RCC 7860 (cell line): ENCODE results near the gene EEF1A2.

Experiments
- DNase-seq: peaks from one replicate; pipeline ENCODE4 v3.0.0-alpha.2; 2015; ENCODE audit warnings: low spot score
- FAIRE-seq: peaks from 2 replicates; lab custom pipeline; 2012; peaks lifted over from hg19 to GRCh38; lab: Jason Lieb, UNC

Gene EEF1A2

DNA sequence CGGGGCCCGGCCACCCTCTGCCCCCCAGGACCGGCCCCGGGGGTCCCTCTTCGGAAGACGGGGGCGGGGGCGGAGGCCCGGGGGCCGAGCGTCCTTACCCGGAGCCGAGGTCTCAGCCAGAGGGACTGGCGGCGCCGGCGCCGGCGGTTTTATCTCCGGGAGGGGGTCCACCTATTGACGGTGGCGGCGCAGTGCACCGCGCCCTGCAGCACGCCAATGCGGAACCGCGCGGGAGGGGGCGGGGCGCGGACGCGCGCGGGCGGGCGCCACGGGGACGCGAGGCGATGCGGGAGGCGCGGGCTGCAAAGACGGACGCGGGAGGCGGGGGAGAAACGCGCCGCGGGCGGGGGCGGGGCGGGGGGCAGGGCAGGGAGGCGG, at the start of gene EEF1A2:
Gene EEF1A2, minus strand, starts transcription at position 124 of the 378 bp plus-strand sequence. CDS start 1,320 bp downstream, outside the sequence.
- DNase-seq: no peak
- no peak for FAIRE-seq

DNA sequence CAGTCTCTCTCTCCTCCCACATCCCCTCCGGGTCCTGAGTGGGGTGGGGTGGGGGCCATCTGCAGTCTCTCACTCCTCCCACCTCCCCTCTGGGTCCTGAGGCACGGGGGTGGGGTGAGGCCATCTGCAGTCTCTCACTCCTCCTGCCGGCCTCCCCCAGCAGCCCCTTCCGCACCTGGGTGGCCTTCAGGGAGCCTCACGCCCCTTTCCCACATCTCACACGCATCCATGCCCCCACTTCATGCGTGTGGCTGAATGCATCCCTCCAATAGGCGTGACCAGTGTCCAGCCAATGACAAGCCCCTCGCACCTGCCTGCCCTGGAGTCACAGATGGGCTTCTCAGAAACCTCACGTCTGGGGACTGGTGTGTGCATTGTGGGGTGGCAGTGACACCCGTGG, 49.7 kb upstream of the EEF1A2 start:
- no peak for FAIRE-seq
- no peak for DNase-seq

DNA sequence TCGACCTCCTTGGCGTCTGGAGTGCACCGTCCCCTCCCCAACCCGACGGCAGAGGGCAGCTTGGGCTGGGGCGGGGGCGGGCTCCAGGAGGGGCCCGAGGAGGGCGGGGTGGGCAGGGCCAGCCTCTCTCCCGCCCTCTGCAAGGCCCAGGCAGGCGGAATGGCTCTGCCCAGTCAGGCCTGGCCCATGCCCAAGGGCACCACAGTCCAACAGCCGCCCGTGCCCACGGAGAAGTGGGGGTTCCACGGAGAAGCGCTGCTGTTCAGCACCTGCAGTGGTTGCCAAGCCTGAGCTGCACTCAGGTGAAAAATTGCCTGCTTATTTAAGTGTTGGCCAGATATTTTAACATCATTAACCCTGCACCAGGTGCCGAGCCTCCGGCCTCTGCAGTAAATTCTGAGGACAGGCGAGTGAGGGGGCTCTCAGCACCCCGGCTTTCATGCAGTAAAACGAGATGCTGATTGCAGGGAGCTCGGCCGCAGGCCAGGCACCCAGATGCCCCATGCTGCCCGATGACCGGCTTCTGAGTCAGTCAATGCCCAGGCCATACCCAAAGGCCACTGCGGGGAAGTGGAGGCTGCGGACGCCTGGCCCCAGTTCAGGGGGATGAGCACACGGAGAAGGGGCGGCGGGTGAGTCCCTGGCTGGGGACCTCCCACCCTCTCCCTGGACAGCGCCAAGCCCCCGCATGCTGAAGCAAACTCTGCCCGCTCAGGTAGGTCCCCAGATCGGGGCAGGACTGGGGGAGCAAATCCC, 49.0 kb upstream of the EEF1A2 start, which contains the start of gene SRMS:
Gene SRMS, minus strand, starts transcription at position 25 of the 756 bp plus-strand sequence. CDS start 286 bp downstream, outside the sequence.
- no peak for FAIRE-seq

DNA sequence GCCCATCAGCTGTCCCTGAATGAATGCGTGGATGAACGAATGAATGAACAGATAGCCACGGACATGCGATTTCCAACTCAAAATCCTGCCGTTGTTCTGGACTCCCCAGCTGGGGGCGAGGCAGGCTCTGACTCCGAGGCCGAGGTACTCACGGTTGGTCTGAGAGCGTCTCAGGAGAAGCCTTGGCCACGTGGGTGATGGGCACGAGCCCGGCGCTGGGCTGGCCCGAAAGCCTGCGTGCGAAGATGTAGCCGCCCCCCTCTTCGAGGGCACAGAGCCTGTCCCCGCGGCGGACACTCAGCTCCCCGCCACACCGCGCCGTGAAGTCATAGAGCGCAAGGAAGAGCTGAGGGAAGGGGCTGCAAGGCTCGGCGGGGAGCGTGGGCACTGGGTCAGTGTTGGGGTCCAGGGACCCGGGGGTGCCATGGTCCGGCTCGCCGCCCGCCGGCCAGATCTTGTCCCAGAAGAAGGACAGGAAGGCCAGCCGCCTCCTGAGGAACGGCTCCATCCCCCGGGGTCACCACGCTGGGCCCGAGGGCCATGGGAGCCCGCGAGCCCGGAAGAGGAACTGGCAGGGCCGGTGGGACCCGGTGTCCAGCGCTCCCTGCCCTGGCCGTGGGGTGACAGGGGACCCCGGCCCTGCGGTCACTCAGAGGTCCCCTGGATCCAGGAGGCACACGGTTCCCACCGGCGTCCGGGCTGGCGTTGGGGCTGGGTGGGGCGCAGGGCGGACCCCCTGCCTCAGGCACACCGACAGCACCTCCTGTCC, 48.3 kb upstream of the EEF1A2 start:
- no peak for FAIRE-seq
- no peak for DNase-seq

More for the DNA sequence above, 49.0 kb upstream of the EEF1A2 start, which contains the start of gene SRMS:
- DNase-seq: no peak

DNA sequence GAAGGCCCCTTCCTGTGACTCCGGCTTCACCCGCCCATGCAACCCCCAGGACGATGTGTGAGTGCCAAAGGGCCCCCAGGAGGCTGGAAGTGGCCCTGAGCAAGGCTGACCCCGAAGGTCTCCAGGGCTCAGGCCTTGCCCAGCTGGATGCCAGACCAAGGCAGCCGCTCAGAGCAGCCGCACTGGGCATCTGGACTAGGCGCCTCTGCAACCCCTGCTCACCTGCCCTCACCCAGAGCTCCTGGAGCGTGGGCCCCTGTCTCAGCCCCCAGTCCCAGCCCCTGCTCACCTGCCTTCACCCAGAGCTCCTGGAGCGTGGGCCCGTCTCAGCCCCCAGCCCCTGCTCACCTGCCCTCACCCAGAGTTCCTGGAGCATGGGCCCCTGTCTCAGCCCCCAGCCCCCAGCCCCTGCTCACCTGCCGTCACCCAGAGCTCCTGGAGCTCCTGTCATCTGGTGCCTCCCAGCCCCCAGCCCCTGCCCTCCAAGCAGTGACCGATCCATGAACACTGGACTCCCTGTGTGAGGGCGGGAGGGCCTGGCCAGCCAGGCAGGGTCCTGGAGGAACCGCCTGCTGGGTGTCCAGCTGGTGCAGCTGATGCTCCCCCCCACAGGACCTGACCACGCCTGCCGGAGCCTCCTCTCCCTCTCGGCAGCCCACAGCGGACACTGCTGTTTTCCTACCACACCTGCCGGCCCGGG, 47.5 kb upstream of the EEF1A2 start:
- FAIRE-seq: no peak
- DNase-seq: no peak

DNA sequence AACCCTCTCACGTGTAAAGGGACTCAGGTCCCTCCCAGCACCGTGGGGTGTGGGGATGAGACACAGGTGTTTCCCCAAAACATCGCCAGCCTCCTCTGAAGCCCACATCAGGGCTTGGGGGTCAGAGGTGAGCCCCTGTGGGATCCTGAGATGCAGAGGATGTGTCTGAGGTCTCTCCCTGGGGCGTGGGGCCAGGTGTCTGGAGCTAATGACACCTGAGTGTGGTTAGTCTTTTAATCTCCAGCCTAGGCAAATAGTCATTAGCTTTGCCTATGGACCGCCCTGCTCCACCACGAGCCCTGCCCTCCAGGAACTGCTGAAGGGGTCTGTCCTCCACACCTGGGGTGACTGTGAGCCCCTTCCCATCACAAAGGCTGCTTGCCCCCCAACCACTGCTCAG, 46.9 kb upstream of the EEF1A2 start:
- DNase-seq: no peak
- FAIRE-seq: no peak

DNA sequence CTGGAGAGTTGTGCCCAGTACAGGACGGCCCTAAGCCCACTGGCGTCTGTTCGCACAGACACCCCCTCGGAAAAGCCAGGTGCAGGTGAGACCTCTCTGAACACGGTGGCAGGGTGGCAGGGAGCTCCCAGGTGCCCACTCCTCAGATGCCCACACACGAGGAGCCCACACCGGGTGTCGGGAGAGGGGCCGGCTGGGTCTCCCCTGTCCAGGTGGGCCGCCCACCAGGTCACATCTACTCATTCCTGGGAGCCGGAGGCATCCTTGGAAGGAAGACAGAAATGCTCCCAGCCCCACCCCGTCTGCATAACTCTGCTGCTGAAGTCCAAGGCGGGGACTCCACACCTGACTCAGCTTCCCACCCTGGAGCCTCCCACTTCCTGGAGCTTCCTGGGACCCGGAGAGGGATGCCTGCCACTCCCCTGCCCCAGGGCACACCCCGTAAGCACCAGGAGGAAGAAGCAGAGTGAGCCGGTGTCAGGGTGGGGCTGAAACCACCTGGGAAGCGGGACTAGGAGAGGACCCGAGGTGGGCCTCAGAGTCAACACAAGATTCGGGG, 46.2 kb upstream of the EEF1A2 start:
- FAIRE-seq (no peak), DNase-seq (peak; percentile 55)

DNA sequence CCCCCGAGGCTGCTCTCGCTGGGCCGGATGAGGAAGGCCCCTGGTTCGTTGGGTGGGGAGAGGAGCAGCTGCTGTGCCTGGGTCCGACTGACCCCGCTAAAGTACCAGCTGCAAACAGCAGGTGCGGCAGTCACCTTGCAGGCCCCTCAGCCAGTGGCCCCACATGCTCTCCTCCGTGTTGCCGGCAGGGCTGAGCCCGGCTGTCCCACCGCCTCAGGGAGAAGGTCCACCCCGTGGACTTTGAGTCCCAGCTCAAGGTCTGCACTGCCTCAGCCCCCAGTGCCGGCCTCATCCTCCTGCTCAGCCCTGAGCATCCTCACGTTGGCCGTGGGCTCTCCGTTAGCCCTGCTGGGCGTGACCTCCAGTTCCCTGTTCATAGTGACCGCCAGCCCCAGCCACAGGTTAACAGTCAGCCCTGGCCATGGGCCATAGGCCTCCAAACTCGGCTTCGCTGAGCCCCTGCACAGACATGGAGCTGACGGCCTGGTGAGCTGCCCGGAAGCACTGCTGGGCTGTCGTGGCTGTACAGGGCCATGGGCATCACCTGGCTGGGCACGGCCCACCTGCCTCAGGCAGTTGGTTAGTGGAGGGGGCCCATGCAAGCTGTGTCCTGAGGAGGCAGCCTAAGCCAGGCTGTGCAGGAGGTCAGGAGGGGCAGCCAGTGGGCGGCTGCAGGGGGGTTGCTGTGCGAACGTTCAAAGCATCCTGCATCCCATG, 45.5 kb upstream of the EEF1A2 start:
- no peak for DNase-seq
- no peak for FAIRE-seq

DNA sequence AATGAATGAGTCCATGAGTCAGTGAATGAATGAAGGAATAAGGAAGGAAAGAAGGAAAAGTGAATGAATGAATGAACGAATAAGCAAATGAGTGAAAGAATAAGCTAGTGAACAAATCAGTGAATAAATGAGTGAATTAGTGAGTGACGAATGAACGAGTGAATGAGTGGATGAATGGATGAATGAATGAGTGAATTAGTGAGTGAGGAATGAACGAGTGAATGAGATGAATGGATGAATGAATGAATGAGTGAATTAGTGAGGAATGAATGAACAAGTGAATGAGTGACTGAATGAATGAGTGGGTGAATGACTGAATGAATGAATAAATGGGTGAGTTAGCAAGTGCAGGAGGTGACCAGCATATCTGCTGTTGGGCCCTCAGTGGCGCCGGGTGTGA, 44.9 kb upstream of the EEF1A2 start:
- FAIRE-seq: no peak

DNA sequence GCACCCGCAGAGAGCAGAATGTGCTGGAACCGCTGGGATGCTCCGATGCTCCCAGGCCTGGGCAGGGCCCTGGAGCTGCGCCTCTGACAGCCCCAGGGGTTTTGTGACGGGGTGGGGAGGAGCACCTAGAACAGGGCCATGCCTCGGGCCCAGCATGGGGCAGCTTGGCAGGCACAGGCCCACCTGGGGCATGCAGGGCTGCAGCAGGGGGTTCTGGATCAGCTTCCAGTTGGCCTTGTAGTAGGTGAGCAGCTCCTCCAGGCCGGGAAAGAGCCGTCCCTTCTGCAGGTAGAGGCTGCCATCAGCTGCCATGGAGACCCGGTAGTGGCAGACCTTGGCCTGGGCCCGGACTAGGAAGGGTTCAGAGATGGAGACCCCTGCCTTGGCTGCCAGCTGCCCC, 44.2 kb upstream of the EEF1A2 start:
- FAIRE-seq: no peak
- no peak for DNase-seq

More for the DNA sequence above, 44.9 kb upstream of the EEF1A2 start:
- no peak for DNase-seq

DNA sequence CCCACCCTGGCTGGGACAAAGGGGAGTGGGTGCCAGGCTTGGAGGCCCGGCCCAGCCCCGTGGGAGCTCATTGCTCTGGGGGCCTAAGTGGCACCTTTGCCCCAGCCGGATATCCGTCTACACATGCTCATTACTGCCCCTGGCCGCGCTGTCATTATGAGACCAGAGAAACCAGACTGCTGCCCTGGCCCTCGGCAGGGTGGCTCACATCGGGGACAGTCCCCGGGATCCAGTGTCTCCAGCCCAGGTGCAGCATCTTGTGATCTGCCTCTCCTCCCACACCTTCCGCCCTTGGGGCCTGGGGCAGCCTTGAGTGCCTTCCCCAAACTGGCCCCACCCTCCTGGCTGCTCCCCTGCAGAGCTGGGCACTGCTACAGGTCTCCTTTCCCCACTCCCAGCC, 43.8 kb upstream of the EEF1A2 start:
- FAIRE-seq: no peak
- no peak for DNase-seq

DNA sequence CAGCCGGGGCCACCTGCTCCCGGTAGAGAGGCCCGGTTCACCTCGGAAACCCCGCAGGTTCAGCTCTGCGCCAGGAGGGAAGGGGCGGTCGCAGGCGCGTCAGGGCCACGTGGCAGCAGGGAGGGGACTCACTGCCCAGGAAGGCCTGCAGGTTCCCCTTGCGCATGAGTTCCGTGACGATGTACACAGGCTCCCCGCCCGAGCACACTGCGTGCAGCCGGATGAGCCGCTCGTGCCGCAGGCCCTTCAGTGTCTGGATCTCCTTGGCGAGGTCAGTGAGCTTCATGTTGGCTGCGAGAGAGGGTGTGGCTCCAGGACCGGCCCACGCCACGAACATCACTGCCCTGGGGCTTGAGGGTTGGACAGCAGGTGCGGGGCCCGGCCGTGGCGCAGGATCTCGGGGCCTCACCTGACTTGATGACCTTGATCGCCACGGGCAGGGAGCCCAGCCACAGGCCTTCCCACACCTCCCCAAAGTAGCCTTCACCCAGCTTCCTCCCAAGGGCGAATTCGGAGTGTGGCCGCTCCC, 43.2 kb upstream of the EEF1A2 start:
- FAIRE-seq (no peak), DNase-seq (no peak)

DNA sequence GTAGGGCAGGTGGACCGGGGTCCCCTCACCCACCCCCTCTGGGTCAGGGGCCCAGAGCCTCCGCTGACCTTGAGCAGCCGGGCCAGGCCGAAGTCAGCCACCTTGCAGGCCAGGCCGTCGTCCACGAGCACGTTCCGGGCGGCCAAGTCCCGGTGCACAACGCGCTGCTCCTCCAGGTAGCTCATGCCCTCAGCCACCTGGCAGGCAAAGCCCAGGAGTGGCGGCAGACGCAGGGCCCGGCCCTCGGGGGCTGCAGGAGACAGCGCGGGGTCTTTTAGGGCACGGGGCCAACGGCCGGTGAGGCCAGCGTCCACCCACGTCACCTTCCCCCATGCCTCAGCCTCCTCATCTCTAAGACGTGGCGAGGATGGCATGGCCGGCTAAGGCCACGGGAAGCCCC, 42.5 kb upstream of the EEF1A2 start:
- no peak for DNase-seq
- no peak for FAIRE-seq

DNA sequence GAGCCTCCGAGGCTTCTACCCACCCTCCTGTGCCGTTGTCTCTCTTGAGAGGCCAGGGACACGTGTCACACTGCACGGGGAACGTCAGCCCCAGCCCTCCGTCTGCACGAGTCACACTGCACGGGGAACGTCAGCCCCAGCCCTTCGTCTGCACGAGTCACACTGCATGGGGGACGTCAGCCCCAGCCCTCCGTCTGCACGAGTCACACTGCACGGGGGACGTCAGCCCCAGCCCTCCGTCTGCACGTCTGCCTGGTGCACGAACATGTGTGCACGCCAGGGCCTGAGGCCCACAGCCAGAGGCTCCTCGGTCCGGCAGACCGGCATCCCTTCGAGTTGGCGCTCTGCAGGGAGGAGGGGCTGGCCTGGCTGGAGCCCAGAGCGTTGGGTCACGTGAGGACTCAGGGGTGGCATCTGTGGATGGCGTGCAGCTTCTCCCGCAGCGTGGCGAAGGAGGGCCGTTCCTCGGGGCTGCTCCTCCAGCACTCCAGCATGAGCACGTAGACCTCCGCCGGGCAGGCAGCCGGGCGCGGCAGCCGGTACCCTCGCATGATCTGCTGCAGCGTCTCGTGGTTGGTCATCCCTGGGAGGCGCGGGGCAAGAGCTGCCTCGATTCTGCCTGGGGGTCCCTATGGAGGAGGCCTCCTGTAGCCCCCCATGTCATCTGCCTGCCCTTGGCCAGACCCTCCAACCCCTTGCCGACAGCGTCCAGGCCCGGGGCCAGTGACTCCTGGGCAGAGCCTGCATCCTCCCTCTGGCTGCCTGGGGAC, 41.7 kb upstream of the EEF1A2 start:
- DNase-seq: no peak
- FAIRE-seq: no peak

DNA sequence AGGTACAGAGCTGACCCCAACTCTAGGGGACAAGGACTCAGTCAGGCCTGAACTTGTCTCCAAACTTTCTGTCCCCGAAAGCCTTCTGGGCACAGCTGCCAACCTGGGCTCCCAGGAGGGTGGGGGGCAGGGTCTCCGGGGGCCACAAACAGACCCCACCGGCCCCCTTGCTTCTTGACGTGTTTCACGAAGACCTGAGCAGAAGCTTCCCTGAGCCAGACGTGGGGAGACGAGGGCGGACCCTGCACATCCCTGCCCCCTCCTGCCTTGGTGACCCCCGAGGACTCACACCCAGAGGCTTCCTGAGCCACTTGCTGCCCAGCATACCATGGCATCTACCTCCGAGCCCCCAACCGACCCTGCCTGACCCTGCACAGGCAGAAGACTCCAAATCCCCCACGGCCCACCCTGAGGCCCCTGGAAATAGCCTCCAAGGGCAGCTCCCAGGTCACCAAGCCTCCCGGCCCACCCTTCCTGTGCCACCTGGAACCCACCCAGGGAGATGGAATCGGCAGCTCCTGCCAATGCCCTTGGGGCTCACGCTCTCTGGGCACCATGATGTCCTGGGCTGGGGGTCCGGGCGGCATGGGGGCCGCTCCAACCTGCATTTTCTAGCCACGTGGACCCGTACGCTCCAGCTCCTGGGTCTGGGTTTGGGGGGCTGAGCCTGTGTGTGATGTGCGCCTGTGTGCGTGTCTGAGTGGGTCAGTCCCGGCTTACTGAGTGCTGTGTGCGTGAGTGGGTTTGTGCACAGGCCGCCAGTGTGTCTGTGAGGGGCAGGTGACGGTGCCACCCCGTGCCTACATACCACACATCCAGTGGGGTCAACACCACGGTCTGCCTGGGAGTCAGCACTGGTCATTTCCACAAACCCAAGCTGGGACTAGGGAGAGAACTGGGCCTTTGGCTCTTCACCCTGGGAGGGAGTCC, 40.8 kb upstream of the EEF1A2 start:
- FAIRE-seq (no peak), DNase-seq (no peak)

DNA sequence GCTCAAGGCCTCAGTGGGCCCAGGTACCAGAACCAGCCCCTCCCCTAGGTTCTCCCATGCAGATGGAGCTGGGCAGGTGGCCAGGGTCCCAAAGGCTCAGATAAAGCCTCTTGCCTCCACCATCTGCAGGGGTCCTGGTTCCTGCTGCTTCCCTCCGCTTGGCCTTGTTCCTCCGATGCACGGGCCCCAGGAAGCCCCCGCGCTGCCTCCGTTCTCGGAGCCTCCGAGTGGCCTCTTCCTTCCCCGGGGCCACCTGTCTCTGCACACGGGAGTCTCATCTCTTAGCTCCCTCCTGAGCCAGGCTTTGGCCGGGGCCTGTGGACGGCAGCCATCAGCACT, 40.2 kb upstream of the EEF1A2 start:
- no peak for FAIRE-seq
- DNase-seq: no peak

DNA sequence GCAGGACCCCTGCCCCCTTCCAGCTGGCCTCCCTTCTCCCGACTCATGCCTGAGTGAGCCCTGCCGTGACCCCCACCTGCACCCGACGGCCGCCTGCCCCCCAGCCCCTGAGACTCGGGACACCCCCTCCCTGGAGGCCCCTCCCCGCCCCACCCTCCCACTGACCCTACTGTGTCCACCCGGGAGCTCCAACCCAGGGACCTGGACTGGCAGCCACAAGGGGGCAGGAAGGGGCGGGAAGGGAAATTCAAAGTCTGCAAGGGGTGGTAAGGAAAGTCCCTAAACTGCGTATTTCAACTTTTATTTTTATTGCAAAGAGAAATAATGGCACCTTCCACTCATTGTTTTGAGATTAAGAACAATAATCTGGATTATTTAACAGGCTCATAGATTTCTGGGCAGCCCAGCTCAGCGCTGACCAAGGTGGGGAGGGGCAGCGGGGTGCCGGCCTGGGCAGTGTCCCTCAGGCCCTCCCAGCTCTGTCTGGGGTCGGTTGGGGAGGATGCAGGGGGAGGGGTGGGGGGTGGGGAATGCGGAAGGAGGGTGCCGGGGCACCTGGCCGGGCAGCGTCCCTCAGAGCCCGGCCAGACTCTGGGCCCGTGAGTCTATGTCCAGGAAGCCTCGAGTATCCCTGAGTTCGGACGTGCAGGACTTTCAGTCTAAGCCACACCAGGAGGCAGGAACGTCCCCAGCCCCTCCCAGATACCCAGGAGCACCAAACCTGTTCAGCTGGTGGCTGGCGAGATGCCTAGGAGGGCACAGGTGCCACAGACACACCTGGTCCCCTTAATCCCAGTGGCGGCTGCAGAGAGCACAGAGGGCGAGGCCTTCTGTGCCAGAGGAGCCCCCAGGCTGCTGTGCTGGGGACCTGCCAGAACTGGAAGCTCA, 39.6 kb upstream of the EEF1A2 start:
- no peak for FAIRE-seq

More for the DNA sequence above, 39.6 kb upstream of the EEF1A2 start:
- peak; percentile 25 for DNase-seq
